HG03354 (cell line): ENCODE measurements around the gene NUF2.

Experiments
- ATAC-seq: cut with Tn5 transposase; IDR thresholded peaks from one replicate; pipeline ENCODE4 v1.9.1; 2021; ENCODE audit warnings: mild to moderate bottlenecking; ENCODE audit not compliant: unreplicated experiment, poor library complexity, severe bottlenecking

Gene NUF2

DNA sequence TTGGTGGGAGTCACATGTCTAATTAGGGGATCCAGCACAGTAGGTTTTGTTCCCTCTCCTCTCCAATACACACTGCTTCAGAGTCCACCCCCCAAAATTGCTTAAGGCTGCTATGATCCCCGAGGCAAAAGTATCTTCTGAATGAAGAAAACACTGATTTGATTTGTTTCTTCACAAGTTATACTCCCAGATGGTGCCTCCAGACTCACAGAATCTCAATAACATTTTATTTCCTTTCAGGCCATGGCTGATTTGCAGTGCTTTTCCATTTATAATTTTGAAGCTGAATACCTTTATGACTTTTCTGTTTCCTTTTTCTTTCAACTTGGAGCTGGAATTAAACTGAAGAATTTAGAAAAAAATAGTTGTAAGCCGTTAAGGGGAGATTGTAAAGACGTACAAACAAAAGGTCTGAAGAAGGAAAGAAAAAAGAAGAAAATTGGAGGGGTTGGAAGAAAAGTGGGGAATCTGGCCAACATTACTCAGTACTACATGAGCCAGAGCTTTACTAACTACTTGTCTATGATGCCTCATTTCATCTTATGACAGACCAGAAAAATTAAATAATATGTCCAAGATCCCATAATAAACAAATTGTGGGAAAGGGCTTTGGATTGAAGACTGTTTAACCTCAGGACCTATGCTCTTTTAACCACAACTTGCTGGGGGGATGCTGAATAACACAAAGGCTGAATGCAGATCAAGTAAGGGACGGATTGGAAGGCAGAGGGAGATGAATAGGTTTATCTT is 75.9 kb downstream of the NUF2 start:
- no peak for ATAC-seq

DNA sequence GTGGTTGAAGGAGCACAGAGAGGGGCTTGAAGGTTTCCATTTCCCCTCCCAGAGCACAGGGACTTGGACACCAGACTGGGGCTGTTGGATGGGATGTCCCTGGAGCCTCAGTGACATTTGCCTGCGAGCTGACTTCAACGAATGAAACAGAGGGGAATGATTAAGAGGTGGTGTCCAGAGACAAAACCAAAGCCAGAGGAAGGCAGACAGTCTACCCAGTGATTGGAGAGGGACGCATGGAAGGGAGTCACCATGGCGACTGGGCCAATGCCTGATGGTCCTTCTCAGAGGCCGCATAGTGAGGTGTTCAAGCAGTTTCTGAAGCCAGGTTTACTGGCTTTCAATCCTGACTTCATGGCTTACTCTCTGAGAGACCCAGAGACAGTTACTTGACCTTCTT is 77.2 kb downstream of the NUF2 start:
- no peak for ATAC-seq

DNA sequence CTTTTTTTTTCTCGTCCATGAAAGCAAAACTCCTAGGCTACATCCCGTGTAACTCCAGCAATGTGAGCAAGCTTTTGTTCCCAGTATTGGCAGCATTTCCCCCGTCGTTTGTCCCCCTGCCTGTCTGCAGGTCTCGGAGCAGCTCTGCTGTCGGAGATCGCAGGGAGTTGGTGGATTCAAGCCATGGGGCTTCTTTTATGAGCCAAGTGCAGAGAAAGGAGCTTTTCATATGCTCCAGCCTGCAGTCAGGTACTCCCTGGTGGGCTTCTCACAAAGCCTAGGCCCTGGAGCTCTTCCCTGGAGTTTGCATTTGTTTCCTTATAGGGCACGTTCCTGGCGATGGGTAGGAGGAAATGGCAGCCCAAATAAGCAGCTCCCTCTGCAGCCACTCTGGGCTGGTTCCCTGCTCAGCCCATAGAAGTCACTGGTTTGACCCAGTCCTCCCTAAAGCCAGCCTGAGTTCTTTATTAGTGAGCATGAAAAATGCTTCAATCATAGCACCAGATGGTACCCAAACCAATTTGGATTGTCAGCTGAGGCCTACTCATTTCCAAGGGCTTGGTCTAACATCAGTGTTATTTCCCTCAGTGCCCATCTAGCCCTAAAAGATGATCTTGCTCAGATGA is 78.3 kb downstream of the NUF2 start:
- ATAC-seq: no peak

DNA sequence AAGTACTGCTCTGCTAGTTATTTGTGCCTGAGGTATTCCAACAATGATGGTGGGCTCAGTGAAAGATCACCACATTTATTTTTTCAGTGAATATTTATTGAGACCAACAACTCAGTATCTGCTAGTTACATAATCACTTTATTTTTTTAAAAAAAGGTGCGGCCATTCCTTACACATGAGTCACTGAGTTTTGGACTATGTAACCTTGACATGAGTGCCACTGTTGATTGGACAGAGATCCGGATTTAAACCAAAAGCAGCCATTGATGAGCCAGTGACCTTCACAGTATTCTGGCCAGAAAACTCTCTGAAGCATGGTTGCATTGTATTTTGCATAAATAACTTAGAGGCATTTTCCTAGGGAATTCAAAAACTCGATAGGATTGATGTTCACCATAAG is 79.5 kb downstream of the NUF2 start:
- no peak for ATAC-seq
